Measurements from ENCODE around the gene SORCS2.

DNA sequence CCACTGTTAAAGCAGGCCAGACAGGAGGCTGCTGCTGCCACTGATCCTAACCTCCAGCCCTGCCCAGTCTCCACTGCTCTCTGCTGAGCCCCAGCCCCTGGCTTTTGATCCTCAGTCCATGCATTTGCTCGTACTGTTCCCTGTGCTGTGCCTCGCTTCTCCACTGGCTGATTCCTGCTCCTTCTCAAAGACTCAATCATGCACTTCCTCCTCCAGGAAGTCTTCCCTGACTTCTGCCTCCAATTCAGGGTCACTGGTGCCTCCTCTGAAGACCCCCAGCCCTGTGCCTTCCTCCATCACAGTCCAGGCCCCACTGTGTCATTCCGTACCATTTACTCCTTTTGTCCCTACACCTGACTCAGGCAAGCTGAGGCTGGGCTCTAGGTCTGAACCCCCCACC is 473.0 kb downstream of the SORCS2 start:
- TF ChIP-seq, protein P1, sequence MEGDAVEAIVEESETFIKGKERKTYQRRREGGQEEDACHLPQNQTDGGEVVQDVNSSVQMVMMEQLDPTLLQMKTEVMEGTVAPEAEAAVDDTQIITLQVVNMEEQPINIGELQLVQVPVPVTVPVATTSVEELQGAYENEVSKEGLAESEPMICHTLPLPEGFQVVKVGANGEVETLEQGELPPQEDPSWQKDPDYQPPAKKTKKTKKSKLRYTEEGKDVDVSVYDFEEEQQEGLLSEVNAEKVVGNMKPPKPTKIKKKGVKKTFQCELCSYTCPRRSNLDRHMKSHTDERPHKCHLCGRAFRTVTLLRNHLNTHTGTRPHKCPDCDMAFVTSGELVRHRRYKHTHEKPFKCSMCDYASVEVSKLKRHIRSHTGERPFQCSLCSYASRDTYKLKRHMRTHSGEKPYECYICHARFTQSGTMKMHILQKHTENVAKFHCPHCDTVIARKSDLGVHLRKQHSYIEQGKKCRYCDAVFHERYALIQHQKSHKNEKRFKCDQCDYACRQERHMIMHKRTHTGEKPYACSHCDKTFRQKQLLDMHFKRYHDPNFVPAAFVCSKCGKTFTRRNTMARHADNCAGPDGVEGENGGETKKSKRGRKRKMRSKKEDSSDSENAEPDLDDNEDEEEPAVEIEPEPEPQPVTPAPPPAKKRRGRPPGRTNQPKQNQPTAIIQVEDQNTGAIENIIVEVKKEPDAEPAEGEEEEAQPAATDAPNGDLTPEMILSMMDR (IDR thresholded peaks at IDR 0.05): no peak
- no peak for TF ChIP-seq POLR2A (IDR thresholded peaks at IDR 0.05)

Data from uterus (tissue), 2 donors.